Subcutaneous abdominal adipose tissue (tissue), 5 donors: ENCODE measurements around the gene CCDC60.

Experiments used
- H3K27ac ChIP-seq: one replicate; pipeline ENCODE4 v1.7.0; 2013; ENCODE audit warnings: low read depth, mild to moderate bottlenecking, inconsistent platforms, low read length, moderate library complexity
- H3K27me3 ChIP-seq, 5 donors: one replicate each; pipeline ENCODE4 v1.7.0; 2013; ENCODE audit warnings: low read length in 5 of 5, inconsistent platforms in 1 of 5; ENCODE audit not compliant: control insufficient read depth in 5 of 5, insufficient read depth in 4 of 5
- H3K36me3 ChIP-seq, 5 donors: one replicate each; pipeline ENCODE4 v1.7.0; 2013; ENCODE audit warnings: low read length in 5 of 5; ENCODE audit not compliant: control insufficient read depth in 5 of 5, insufficient read depth in 5 of 5
- H3K4me1 ChIP-seq, 5 donors: one replicate each; pipeline ENCODE4 v1.7.0; 2013; ENCODE audit warnings: low read length in 5 of 5, mild to moderate bottlenecking in 3 of 5, moderate library complexity in 1 of 5; ENCODE audit not compliant: control insufficient read depth in 5 of 5, insufficient read depth in 5 of 5
- H3K4me3 ChIP-seq, 5 donors: one replicate each; pipeline ENCODE4 v1.7.0; 2013; ENCODE audit warnings: low read length in 5 of 5, low read depth in 1 of 5
- H3K9ac ChIP-seq, 5 donors: one replicate each; pipeline ENCODE4 v1.7.0; 2013; ENCODE audit warnings: low read length in 5 of 5, mild to moderate bottlenecking in 4 of 5, moderate library complexity in 3 of 5
- H3K9me3 ChIP-seq, 5 donors: one replicate each; pipeline ENCODE4 v1.7.0; 2013; ENCODE audit warnings: low read length in 5 of 5; ENCODE audit not compliant: control insufficient read depth in 5 of 5
- donor health status: healthy.
- donor health status: healthy.
- donor health status: healthy.
- donor health status: healthy.
- donor health status: healthy.

CCDC60 gene

GRCh38 chr12:119334430-119335170 lies at the start of gene CCDC60:
CCDC60 (plus strand) TSS chr12:119334729; CDS start chr12:119335177, 448 bp downstream.
- no peak within 1 kb of the TSS for H3K27ac ChIP-seq
- no peaks in the 10 kb centered on the region for H3K9me3 ChIP-seq
- H3K4me3 ChIP-seq: no peak within 1 kb of the TSS
- H3K9ac ChIP-seq: no peak within 1 kb of the TSS
- H3K36me3 ChIP-seq: no peaks in the 10 kb centered on the region
- no peaks in the 10 kb centered on the region for H3K4me1 ChIP-seq
- H3K27me3 ChIP-seq: peaks cover 12 to 27% (median 22%) of the 10 kb centered on the region in 5 donors

GRCh38 chr12:119288576-119288975 lies 46.0 kb upstream of the CCDC60 start:
- H3K4me1 ChIP-seq: no peaks in the 10 kb centered on the region
- H3K27ac ChIP-seq: no peak overlapping the region
- H3K27me3 ChIP-seq: peaks cover 0 to 10% (median 5%) of the 10 kb centered on the region in 5 donors
- H3K36me3 ChIP-seq: no peaks in the 10 kb centered on the region
- H3K4me3 ChIP-seq: no peak overlapping the region
- H3K9ac ChIP-seq: no peak overlapping the region
- peaks cover 0 to 5% (median 3%) of the 10 kb centered on the region in 5 donors for H3K9me3 ChIP-seq

GRCh38 chr12:119292893-119293630 lies 41.5 kb upstream of the CCDC60 start:
- no peak overlapping the region for H3K4me3 ChIP-seq
- no peak overlapping the region for H3K27ac ChIP-seq
- no peaks in the 10 kb centered on the region for H3K4me1 ChIP-seq
- no peak overlapping the region for H3K9ac ChIP-seq
- H3K36me3 ChIP-seq: no peaks in the 10 kb centered on the region
- peaks cover 4 to 14% (median 14%) of the 10 kb centered on the region in 5 donors for H3K27me3 ChIP-seq
- no peaks in the 10 kb centered on the region for H3K9me3 ChIP-seq

GRCh38 chr12:119294211-119294610 lies 40.3 kb upstream of the CCDC60 start:
- no peak overlapping the region for H3K4me3 ChIP-seq
- no peak overlapping the region for H3K9ac ChIP-seq
- H3K36me3 ChIP-seq: no peaks in the 10 kb centered on the region

GRCh38 chr12:119296535-119296934 lies 38.0 kb upstream of the CCDC60 start:
- H3K27ac ChIP-seq: no peak overlapping the region
- no peak overlapping the region for H3K9ac ChIP-seq
- H3K36me3 ChIP-seq: no peaks in the 10 kb centered on the region
- H3K9me3 ChIP-seq: no peaks in the 10 kb centered on the region
- H3K27me3 ChIP-seq: peaks cover 4 to 16% (median 14%) of the 10 kb centered on the region in 5 donors
- H3K4me1 ChIP-seq: no peaks in the 10 kb centered on the region
- no peak overlapping the region for H3K4me3 ChIP-seq

More at GRCh38 chr12:119294211-119294610, 40.3 kb upstream of the CCDC60 start:
- no peaks in the 10 kb centered on the region for H3K9me3 ChIP-seq
- H3K27ac ChIP-seq: no peak overlapping the region
- peaks cover 4 to 16% (median 14%) of the 10 kb centered on the region in 5 donors for H3K27me3 ChIP-seq
- no peaks in the 10 kb centered on the region for H3K4me1 ChIP-seq

- Histone ChIP-seq H3K4me3 (no peak overlapping the region), H3K27me3 (peaks cover 4 to 14% (median 11%) of the 10 kb centered on the region in 5 donors), H3K27ac (no peak overlapping the region), H3K9me3 (no peaks in the 10 kb centered on the region), H3K9ac (no peak overlapping the region), H3K4me1 (peaks cover 0 to 10% (median 0%) of the 10 kb centered on the region in 5 donors), H3K36me3 (no peaks in the 10 kb centered on the region)
Observed at GRCh38 chr12:119299130-119299529, 35.4 kb upstream of the CCDC60 start.

- no peaks in the 10 kb centered on the region for H3K36me3 ChIP-seq
- H3K27ac ChIP-seq: no peak overlapping the region
- no peak overlapping the region for H3K4me3 ChIP-seq
- peaks cover 0 to 10% (median 0%) of the 10 kb centered on the region in 5 donors for H3K4me1 ChIP-seq
- H3K27me3 ChIP-seq: peaks cover 0 to 6% (median 0%) of the 10 kb centered on the region in 5 donors
- no peaks in the 10 kb centered on the region for H3K9me3 ChIP-seq
- no peak overlapping the region for H3K9ac ChIP-seq
Observed at GRCh38 chr12:119301379-119301778, 33.1 kb upstream of the CCDC60 start.

GRCh38 chr12:119302451-119303080 lies 32.0 kb upstream of the CCDC60 start:
- H3K4me3 ChIP-seq: no peak overlapping the region

GRCh38 chr12:119306593-119306992 lies 27.9 kb upstream of the CCDC60 start:
- H3K27me3 ChIP-seq: no peaks in the 10 kb centered on the region
- H3K9me3 ChIP-seq: no peaks in the 10 kb centered on the region
- H3K36me3 ChIP-seq: no peaks in the 10 kb centered on the region
- no peak overlapping the region for H3K27ac ChIP-seq
- H3K4me3 ChIP-seq: no peak overlapping the region
- peaks cover 0 to 17% (median 2%) of the 10 kb centered on the region in 5 donors for H3K4me1 ChIP-seq
- no peak overlapping the region for H3K9ac ChIP-seq

More at GRCh38 chr12:119302451-119303080, 32.0 kb upstream of the CCDC60 start:
- Histone ChIP-seq H3K9me3 (no peaks in the 10 kb centered on the region), H3K4me1 (peaks cover 0 to 10% (median 0%) of the 10 kb centered on the region in 5 donors), H3K27ac (no peak overlapping the region), H3K27me3 (peaks cover 0 to 4% (median 0%) of the 10 kb centered on the region in 5 donors), H3K9ac (no peak overlapping the region), H3K36me3 (no peaks in the 10 kb centered on the region)
